IMR-90 (cell line): ENCODE data around the gene EIF6. TPM values are rescaled to one million over a fixed set of nuclear protein-coding genes. Genes with fewer than 3 reads are reported as not detected.

Experiments
- ATAC-seq: fragments of 200-7000 bp; cut with Tn5 transposase; 2 replicates; pipeline ENCODE4 v1.9.1; 2020; ENCODE audit warnings: low read depth, mild to moderate bottlenecking, moderate library complexity
- BruUV-seq: library from RNA; stranded (reverse); fragments of 400-500 nt; replicated peaks from 2 replicates; lab custom pipeline; 2021; lab: Mats Ljungman, UMichigan
- CTCF ChIA-PET: fragments of 300-600 bp; formaldehyde crosslinking; extraction: SDS; loops from one replicate; lab custom pipeline; 2021; ENCODE audit warnings: antibody characterized with exemption; lab: Yijun Ruan, JAX
- POLR2A ChIA-PET: fragments of 300-600 bp; sonication (Branson Sonifier 250); formaldehyde crosslinking; loops from one replicate; lab custom pipeline; 2022; ENCODE audit warnings: antibody characterized with exemption; ENCODE audit not compliant: unreplicated experiment; lab: Charles Lee
- DNase-seq: peaks from one replicate; pipeline ENCODE4 v3.0.0; 2013
- H2AFZ ChIP-seq: replicated peaks from 2 replicates; pipeline ENCODE3; 2013; ENCODE audit warnings: low read length, mild to moderate bottlenecking; ENCODE audit not compliant: poor library complexity
- H2AK5ac ChIP-seq: 2 replicates; pipeline ENCODE4 v1.6.1; 2013; ENCODE audit warnings: low read depth, low read length, inconsistent platforms
- H2AK9ac ChIP-seq: replicated peaks from 2 replicates; pipeline ENCODE3; 2013; ENCODE audit warnings: mild to moderate bottlenecking, low read depth, low read length, moderate library complexity; ENCODE audit not compliant: poor library complexity
- H2BK120ac ChIP-seq: 2 replicates; pipeline ENCODE4 v1.6.1; 2013; ENCODE audit warnings: low read depth, low read length, inconsistent platforms
- H2BK15ac ChIP-seq: 3 replicates; pipeline ENCODE4 v1.6.1; 2013; ENCODE audit warnings: low read depth, low read length, inconsistent platforms
- H2BK20ac ChIP-seq: 2 replicates; pipeline ENCODE4 v1.6.1; 2013; ENCODE audit warnings: low read depth, mild to moderate bottlenecking, inconsistent platforms, low read length, moderate library complexity
- H2BK5ac ChIP-seq: 2 replicates; pipeline ENCODE4 v1.6.1; 2013; ENCODE audit warnings: mild to moderate bottlenecking, low read depth, low read length, inconsistent platforms; ENCODE audit not compliant: poor library complexity, severe bottlenecking
- H3K14ac ChIP-seq: replicated peaks from 2 replicates; pipeline ENCODE4 v1.6.1; 2013; ENCODE audit warnings: low read depth, low read length, inconsistent platforms
- H3K18ac ChIP-seq: 2 replicates; pipeline ENCODE4 v1.6.1; 2013; ENCODE audit warnings: low read depth, low read length, control low read depth
- H3K23ac ChIP-seq: 2 replicates; pipeline ENCODE4 v1.6.1; 2013; ENCODE audit warnings: low read depth, low read length, inconsistent platforms
- H3K27ac ChIP-seq: 2 replicates; pipeline ENCODE4 v1.5.1; 2013; ENCODE audit warnings: mild to moderate bottlenecking, control low read depth, low read length; ENCODE audit not compliant: insufficient read depth
- H3K27me3 ChIP-seq: 2 replicates; pipeline ENCODE4 v1.6.1; 2013; ENCODE audit warnings: low read length; ENCODE audit not compliant: control insufficient read depth, insufficient read depth
- H3K36me3 ChIP-seq: 2 replicates; pipeline ENCODE4 v1.6.1; 2013; ENCODE audit warnings: low read length, mixed read lengths; ENCODE audit not compliant: control insufficient read depth, insufficient read depth
- H3K4ac ChIP-seq: 2 replicates; pipeline ENCODE4 v1.6.1; 2013; ENCODE audit warnings: low read depth, low read length, inconsistent platforms
- H3K4me1 ChIP-seq: 2 replicates; pipeline ENCODE4 v1.6.1; 2013; ENCODE audit warnings: low read length, mixed read lengths; ENCODE audit not compliant: control insufficient read depth, insufficient read depth
- H3K4me2 ChIP-seq: 2 replicates; pipeline ENCODE4 v1.6.1; 2013; ENCODE audit warnings: low read depth, mild to moderate bottlenecking, control low read depth, low read length, moderate library complexity
- H3K4me3 ChIP-seq: 2 replicates; pipeline ENCODE4 v1.5.1; 2013; ENCODE audit warnings: low read depth, mild to moderate bottlenecking, control low read depth, low read length, moderate library complexity; ENCODE audit not compliant: insufficient read depth
- H3K56ac ChIP-seq: 2 replicates; pipeline ENCODE4 v1.6.1; 2013; ENCODE audit warnings: low read length, inconsistent platforms; ENCODE audit not compliant: insufficient read depth; ENCODE audit errors: extremely low read depth
- H3K79me1 ChIP-seq, 2 experiments: 2 replicates each; pipeline ENCODE4 v1.6.1; 2013; ENCODE audit warnings: low read length in 2 of 2, inconsistent platforms in 1 of 2, low read depth in 1 of 2
- H3K9ac ChIP-seq: 2 replicates; pipeline ENCODE4 v1.6.1; 2013; ENCODE audit warnings: low read depth, low read length, control low read depth
- H3K9me1 ChIP-seq: 2 replicates; pipeline ENCODE4 v1.6.1; 2013; ENCODE audit warnings: low read length, inconsistent platforms; ENCODE audit not compliant: insufficient read depth
- H3K9me3 ChIP-seq: 2 replicates; pipeline ENCODE4 v1.6.1; 2013; ENCODE audit warnings: low read length; ENCODE audit not compliant: control insufficient read depth, insufficient read depth
- H4K20me1 ChIP-seq: 2 replicates; pipeline ENCODE4 v1.6.1; 2013; ENCODE audit warnings: low read length, inconsistent platforms; ENCODE audit not compliant: insufficient read depth
- H4K5ac ChIP-seq: 2 replicates; pipeline ENCODE4 v1.6.1; 2013; ENCODE audit warnings: mild to moderate bottlenecking, low read depth, low read length, control low read depth
- H4K8ac ChIP-seq, 2 experiments: 2 replicates each; pipeline ENCODE4 v1.6.1; 2013; ENCODE audit warnings: low read depth in 2 of 2, low read length in 2 of 2, control low read depth in 1 of 2, inconsistent platforms in 1 of 2
- H4K91ac ChIP-seq: 2 replicates; pipeline ENCODE4 v1.6.1; 2013; ENCODE audit warnings: low read depth, low read length, inconsistent platforms; ENCODE audit not compliant: insufficient read depth
- BHLHE40 ChIP-seq: fragments of 150-350 bp; IDR thresholded peaks from 2 replicates; pipeline ENCODE4 v1.6.1; 2016; ENCODE audit warnings: mild to moderate bottlenecking, low read depth, low read length
- CEBPB ChIP-seq: IDR thresholded peaks from 2 replicates; pipeline ENCODE4 v1.6.1; 2012; ENCODE audit warnings: low read depth, low read length, improper control_type of control experiment
- CHD1 ChIP-seq: IDR thresholded peaks from 2 replicates; pipeline ENCODE4 v1.6.1; 2012; ENCODE audit warnings: low read depth, low read length, improper control_type of control experiment
- CTCF ChIP-seq: conservative IDR thresholded peaks from 2 replicates; pipeline ENCODE4 v1.5.1; 2012; ENCODE audit warnings: mild to moderate bottlenecking, low read depth, low read length, improper control_type of control experiment
- ELK1 ChIP-seq: fragments of 150-350 bp; IDR thresholded peaks from 2 replicates; pipeline ENCODE4 v1.6.1; 2016; ENCODE audit warnings: low read depth, mild to moderate bottlenecking, low read length, moderate library complexity, borderline replicate concordance
- FOS ChIP-seq: fragments of 150-350 bp; IDR thresholded peaks from 2 replicates; pipeline ENCODE4 v1.6.1; 2016; ENCODE audit warnings: low read depth, low read length
- MAFK ChIP-seq: IDR thresholded peaks from 2 replicates; pipeline ENCODE4 v1.6.1; 2012; ENCODE audit warnings: low read depth, low read length, improper control_type of control experiment
- MAZ ChIP-seq: IDR thresholded peaks from 2 replicates; pipeline ENCODE4 v1.6.1; 2012; ENCODE audit warnings: low read depth, mild to moderate bottlenecking, low read length, improper control_type of control experiment, moderate library complexity, borderline replicate concordance
- MXI1 ChIP-seq: IDR thresholded peaks from 2 replicates; pipeline ENCODE4 v1.6.1; 2012; ENCODE audit warnings: low read depth, mild to moderate bottlenecking, low read length, moderate library complexity, borderline replicate concordance
- NFE2L2 ChIP-seq: fragments of 150-350 bp; IDR thresholded peaks from 2 replicates; pipeline ENCODE4 v1.6.1; 2016; ENCODE audit warnings: low read depth, mild to moderate bottlenecking, low read length
- POLR2A ChIP-seq: IDR thresholded peaks from 2 replicates; pipeline ENCODE4 v1.6.1; 2012; ENCODE audit warnings: mild to moderate bottlenecking, low read depth, low read length
- RAD21 ChIP-seq: IDR thresholded peaks from 2 replicates; pipeline ENCODE4 v1.6.1; 2012; ENCODE audit warnings: low read length, improper control_type of control experiment
- RCOR1 ChIP-seq: IDR thresholded peaks from 2 replicates; pipeline ENCODE4 v1.6.1; 2012; ENCODE audit warnings: mild to moderate bottlenecking, low read length, improper control_type of control experiment; ENCODE audit not compliant: insufficient replicate concordance
- RFX5 ChIP-seq: IDR thresholded peaks from 2 replicates; pipeline ENCODE4 v1.8.0; 2012; ENCODE audit warnings: low read depth, mild to moderate bottlenecking, low read length, moderate library complexity
- SMC3 ChIP-seq: fragments of 150-350 bp; IDR thresholded peaks from 2 replicates; pipeline ENCODE4 v1.6.1; 2016; ENCODE audit warnings: low read depth, mild to moderate bottlenecking, antibody characterized with exemption, low read length, moderate library complexity
- USF2 ChIP-seq: fragments of 150-350 bp; IDR thresholded peaks from 2 replicates; pipeline ENCODE4 v1.6.1; 2017; ENCODE audit warnings: mild to moderate bottlenecking, antibody characterized with exemption, low read length, low read depth
- WGBS, 2 experiments: methylation state at CpG; one replicate each; pipeline versions ENCODE4 v1.1.5 to v1.1.7; 2013; ENCODE audit warnings: missing lambda C conversion rate in 2 of 2; ENCODE audit not compliant: insufficient read length in 1 of 2; ENCODE audit errors: extremely low coverage in 2 of 2; 5-methylcytosine and 5-hydroxymethylcytosine counted together
- dilution Hi-C: fragments of 300-500 bp; cut with HindIII; formaldehyde crosslinking; loops from one replicate; pipeline ENCODE4 v1.14.3; 2018; ENCODE audit warnings: low sequenced_read_pairs; ENCODE audit not compliant: unreplicated experiment
- in situ Hi-C: fragments of 300-500 bp; cut with MboI; formaldehyde crosslinking; loops from 3 replicates; pipeline ENCODE4 v1.14.3; 2019; ENCODE audit warnings: low sequenced_read_pairs, inconsistent platforms, mixed read lengths
- intact Hi-C: fragments of 100-400 bp; cut with micrococcal nuclease; formaldehyde crosslinking; loops from 2 replicates; pipeline ENCODE4 v1.10.0; 2022
- polyA plus RNA-seq, 3 experiments: library from polyadenylated mRNA; depleted of rRNA; stranded (reverse); fragments of >200 nt; gene quantifications; 2 replicates each; pipeline ENCODE4 v1.2.3, GENCODE V29; 2012; ENCODE audit warnings: low replicate concordance in 1 of 3
- total RNA-seq: library from RNA; depleted of rRNA; stranded (reverse); fragments of >200 nt; gene quantifications from 2 replicates; pipeline ENCODE4 v1.2.3, GENCODE V29; 2012

The EIF6 gene
- total and polyA plus RNA-seq, 2 of the 4 experiments (the other 2 are of a cell fraction), result 215 to 227 TPM

- WGBS, 2 experiments, result no CpG with 5 or more reads among the region's 1 CpG
- peaks cover 0 to 49% of the 10 kb centered on the region in 2 experiments; a peak in 2 of 4 replicates for H3K79me1 ChIP-seq
- H3K4ac ChIP-seq, result peak overlapping the region; percentile 78; the same call in 1 of the 2 replicates
- ATAC-seq (peak; percentile 72), DNase-seq (peak; percentile 96)
- no peak overlapping the region for H3K56ac ChIP-seq
- H3K14ac ChIP-seq, result no peak overlapping the region
- peak overlapping the region; percentile 50 to 85; a peak in 2 of 4 replicates for H4K8ac ChIP-seq
- H3K4me2 ChIP-seq, result peak overlapping the region; percentile 16; the same call in 1 of the 2 replicates
- BruUV-seq, result no TSS peak
- no peak overlapping the region for H3K4me3 ChIP-seq
- H3K9me3 ChIP-seq, result no peaks in the 10 kb centered on the region
- H2AK9ac ChIP-seq, result no peak overlapping the region
- H4K5ac ChIP-seq, result peak overlapping the region; percentile 49; the same call in 1 of the 2 replicates
- peak overlapping the region; percentile 62; the same call in 1 of the 3 replicates for H2BK15ac ChIP-seq
- H3K27ac ChIP-seq, result no peak overlapping the region
- H2AK5ac ChIP-seq, result no peak overlapping the region
- H2BK5ac ChIP-seq, result peak overlapping the region; percentile 84
- intact Hi-C loops, result no loop called here
- H3K23ac ChIP-seq, result no peak overlapping the region
- H3K9ac ChIP-seq, result no peak overlapping the region
- peak overlapping the region; percentile 62; the same call in 1 of the 2 replicates for H3K18ac ChIP-seq
- peak overlapping the region; percentile 98; the same call in 1 of the 2 replicates for H2BK20ac ChIP-seq
- ChIA-PET POLR2A (no interaction called here), CTCF (no interaction called here)
- H2BK120ac ChIP-seq, result peak overlapping the region; percentile 99
- dilution Hi-C loops, result no loop called here
- no peaks in the 10 kb centered on the region for H4K20me1 ChIP-seq
- 0 out of 2 replicates have a peak, but pooled peaks have one; percentile 3 for TF ChIP-seq SMC3
- no peak for TF ChIP-seq ELK1
- no peak for TF ChIP-seq USF2
- no peak for TF ChIP-seq RFX5
- peak; percentile 70 for TF ChIP-seq FOS
- no peak for TF ChIP-seq CHD1
- peak; percentile 80; the same call in 1 of the 2 replicates for TF ChIP-seq CEBPB
- TF ChIP-seq RAD21, result peak; percentile 33; the same call in 1 of the 2 replicates
- peak; percentile 70 for TF ChIP-seq BHLHE40
- peak; percentile 92 for TF ChIP-seq NFE2L2
- TF ChIP-seq POLR2A, result no peak
- TF ChIP-seq MXI1, result no peak
- peak; percentile 30; the same call in 1 of the 2 replicates for TF ChIP-seq MAZ
- peak; percentile 87 for TF ChIP-seq RCOR1
- peak; percentile 54 for TF ChIP-seq MAFK
- no peak for TF ChIP-seq CTCF
- H3K4me1 ChIP-seq, result peaks cover 34% of the 10 kb centered on the region
- in situ Hi-C loops, result no loop called here
- no peaks in the 10 kb centered on the region for H3K36me3 ChIP-seq
- H3K9me1 ChIP-seq, result peaks cover 41% of the 10 kb centered on the region
- H4K91ac ChIP-seq, result 0 out of 2 replicates have a peak overlapping the region, but pooled peaks have one; percentile 35
- no peaks in the 10 kb centered on the region for H3K27me3 ChIP-seq
- H2AFZ ChIP-seq, result no peak overlapping the region
Observed at GRCh38 chr20:35312318-35312717, 27.7 kb upstream of the EIF6 start.
